Mononuclear cell (primary cell): Measurements from ENCODE around the gene ESR2. TPM values are rescaled to one million over a fixed set of nuclear protein-coding genes. Genes with fewer than 3 reads are reported as not detected.
A peak's percentile ranks its signal among the peaks of the same experiment; 100 is the strongest.
"Not testable (repeated sequence)": the region's sequence is repeated elsewhere in the genome, so short reads cannot be mapped to it uniquely, and the experiment has no call there.

ENCODE experiments used
- H3K27me3 ChIP-seq: 2 replicates; pipeline ENCODE4 v1.6.0; 2011; ENCODE audit warnings: low read length, control low read depth; ENCODE audit not compliant: insufficient read depth
- H3K4me1 ChIP-seq: 2 replicates; pipeline ENCODE4 v1.5.1; 2011; ENCODE audit warnings: mild to moderate bottlenecking, low read length, control low read depth; ENCODE audit not compliant: insufficient read depth
- H3K4me3 ChIP-seq: 2 replicates; pipeline ENCODE4 v1.5.1; 2011; ENCODE audit warnings: mild to moderate bottlenecking, low read length, moderate library complexity
- H3K9me3 ChIP-seq: 2 replicates; pipeline ENCODE4 v1.5.1; 2011; ENCODE audit warnings: low read depth, mild to moderate bottlenecking, control low read depth, low read length
- total RNA-seq: library from RNA; depleted of rRNA; stranded (reverse); fragments of >200 nt; gene quantifications from one replicate; pipeline ENCODE4 v1.2.3, GENCODE V29; 2012

ESR2 gene
- 1.3 TPM for total RNA-seq

- Histone ChIP-seq H3K4me1 (peaks cover 19% of the 10 kb centered on the region), H3K4me3 (peak within 1 kb of the TSS; percentile 19), H3K9me3 (no peaks in the 10 kb centered on the region), H3K27me3 (peaks cover 34% of the 10 kb centered on the region)
Observed at GRCh38 chr14:64293976-64294671, at the start of gene ESR2. ESR2 (minus strand) TSS chr14:64294371; CDS start chr14:64282985, 11,386 bp downstream.

GRCh38 chr14:64340560-64341196 is 46.5 kb upstream of the ESR2 start:
- Histone ChIP-seq H3K4me3 (no peak overlapping the region), H3K27me3 (no peaks in the 10 kb centered on the region), H3K4me1 (peaks cover 13% of the 10 kb centered on the region), H3K9me3 (no peaks in the 10 kb centered on the region)

- Histone ChIP-seq H3K27me3 (no peaks in the 10 kb centered on the region), H3K4me3 (peak overlapping the region; percentile 51), H3K4me1 (peaks cover 13% of the 10 kb centered on the region), H3K9me3 (no peaks in the 10 kb centered on the region)
Observed at GRCh38 chr14:64338616-64339316, 44.6 kb upstream of the ESR2 start.

GRCh38 chr14:64337888-64338615 is 43.9 kb upstream of the ESR2 start:
- Histone ChIP-seq H3K9me3 (no peaks in the 10 kb centered on the region), H3K4me1 (peaks cover 13% of the 10 kb centered on the region), H3K27me3 (no peaks in the 10 kb centered on the region), H3K4me3 (peak overlapping the region; percentile 51)

- no peaks in the 10 kb centered on the region for H3K27me3 ChIP-seq
Observed at GRCh38 chr14:64329149-64329548, 35.0 kb upstream of the ESR2 start.

GRCh38 chr14:64326502-64326901 is 32.3 kb upstream of the ESR2 start:
- Histone ChIP-seq H3K4me3 (no peak overlapping the region), H3K9me3 (no peaks in the 10 kb centered on the region), H3K27me3 (no peaks in the 10 kb centered on the region), H3K4me1 (no peaks in the 10 kb centered on the region)

More at GRCh38 chr14:64329149-64329548, 35.0 kb upstream of the ESR2 start:
- no peaks in the 10 kb centered on the region for H3K4me1 ChIP-seq
- H3K4me3 ChIP-seq, result no peak overlapping the region
- H3K9me3 ChIP-seq, result no peaks in the 10 kb centered on the region

GRCh38 chr14:64324895-64325294 is 30.7 kb upstream of the ESR2 start:
- Histone ChIP-seq H3K9me3 (no peaks in the 10 kb centered on the region), H3K27me3 (no peaks in the 10 kb centered on the region), H3K4me1 (no peaks in the 10 kb centered on the region), H3K4me3 (no peak overlapping the region)

- Histone ChIP-seq H3K4me1 (no peaks in the 10 kb centered on the region), H3K9me3 (no peaks in the 10 kb centered on the region), H3K4me3 (no peak overlapping the region), H3K27me3 (no peaks in the 10 kb centered on the region)
Observed at GRCh38 chr14:64324461-64324860, 30.3 kb upstream of the ESR2 start.

GRCh38 chr14:64320362-64320761 is 26.2 kb upstream of the ESR2 start:
- H3K4me3 ChIP-seq, H3K9me3 ChIP-seq, H3K4me1 ChIP-seq, H3K27me3 ChIP-seq: not testable (repeated sequence)

- not testable (repeated sequence) for H3K4me1 ChIP-seq, H3K4me3 ChIP-seq, H3K9me3 ChIP-seq, H3K27me3 ChIP-seq
Observed at GRCh38 chr14:64318695-64319094, 24.5 kb upstream of the ESR2 start.

GRCh38 chr14:64303471-64303917 is 9.3 kb upstream of the ESR2 start:
- Histone ChIP-seq H3K9me3 (no peaks in the 10 kb centered on the region), H3K4me1 (no peaks in the 10 kb centered on the region), H3K27me3 (no peaks in the 10 kb centered on the region), H3K4me3 (no peak overlapping the region)

- Histone ChIP-seq H3K9me3 (no peaks in the 10 kb centered on the region), H3K27me3 (peaks cover 17% of the 10 kb centered on the region)
Observed at GRCh38 chr14:64298773-64299172, 4.6 kb upstream of the ESR2 start.

GRCh38 chr14:64296561-64296960 is 2.4 kb upstream of the ESR2 start:
- Histone ChIP-seq H3K4me1 (peaks cover 19% of the 10 kb centered on the region), H3K27me3 (peaks cover 34% of the 10 kb centered on the region), H3K9me3 (no peaks in the 10 kb centered on the region), H3K4me3 (no peak overlapping the region)

More at GRCh38 chr14:64298773-64299172, 4.6 kb upstream of the ESR2 start:
- no peak overlapping the region for H3K4me3 ChIP-seq
- H3K4me1 ChIP-seq, result peaks cover 14% of the 10 kb centered on the region

- H3K4me3 ChIP-seq, result peak overlapping the region; percentile 19
- H3K27me3 ChIP-seq, result peaks cover 34% of the 10 kb centered on the region
- peaks cover 19% of the 10 kb centered on the region for H3K4me1 ChIP-seq
- no peaks in the 10 kb centered on the region for H3K9me3 ChIP-seq
Observed at GRCh38 chr14:64294672-64295413, 672 bp upstream of the ESR2 start.
